ENCODE data around the gene ADRB1.
A peak's percentile ranks its signal among the peaks of the same experiment; 100 is the strongest.

The ADRB1 gene

DNA sequence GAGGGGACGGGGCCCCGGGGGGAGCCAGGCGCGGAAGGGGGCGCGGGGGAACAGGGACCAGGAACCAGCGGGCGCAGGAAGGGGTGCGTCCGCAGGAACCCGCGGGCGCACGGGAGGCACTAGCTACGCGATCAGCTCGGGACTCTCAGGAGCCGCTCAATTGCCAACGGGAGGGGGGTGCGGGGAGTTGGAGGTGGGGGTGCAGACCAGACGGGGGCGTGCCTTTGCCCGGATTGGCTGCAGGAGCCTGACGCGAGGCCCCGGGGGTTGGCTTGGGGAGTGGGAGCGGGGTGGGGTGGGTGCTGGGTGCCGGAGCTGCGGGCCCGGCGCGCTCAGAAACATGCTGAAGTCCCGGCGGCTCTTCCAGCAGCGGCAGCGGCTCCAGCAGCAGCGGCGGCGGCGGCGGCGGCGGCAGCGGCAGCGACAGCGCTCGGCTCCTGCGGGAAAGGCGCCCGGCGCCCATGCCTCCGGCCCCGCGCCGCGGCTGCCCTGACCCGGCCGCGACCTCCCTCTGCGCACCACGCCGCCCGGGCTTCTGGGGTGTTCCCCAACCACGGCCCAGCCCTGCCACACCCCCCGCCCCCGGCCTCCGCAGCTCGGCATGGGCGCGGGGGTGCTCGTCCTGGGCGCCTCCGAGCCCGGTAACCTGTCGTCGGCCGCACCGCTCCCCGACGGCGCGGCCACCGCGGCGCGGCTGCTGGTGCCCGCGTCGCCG lies at the start of gene ADRB1:
TSS of gene ADRB1 (plus strand) at position 335 of the 715 bp plus-strand sequence. CDS start at position 602, 267 bp downstream.
- peak; percentile 96 for DNase-seq

DNA sequence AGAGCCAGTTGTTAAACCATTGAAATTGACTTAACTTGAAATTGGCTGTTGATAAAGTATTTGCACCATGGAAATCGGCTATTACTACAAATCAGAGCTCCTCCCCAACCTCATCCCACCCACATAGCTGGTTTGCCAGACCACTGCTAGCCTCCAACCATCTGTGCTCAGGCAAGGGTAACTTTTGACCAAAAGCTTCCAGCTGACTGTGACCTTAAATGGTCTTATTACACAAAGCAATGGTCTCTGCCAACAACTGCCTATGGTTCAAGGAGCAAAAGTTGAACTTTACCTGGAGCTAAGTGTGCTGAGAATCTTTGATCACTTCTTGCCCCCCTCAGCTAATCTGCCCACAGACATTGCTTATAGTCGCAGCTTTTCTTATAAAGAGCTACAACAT lies 48.5 kb upstream of the ADRB1 start:
- DNase-seq, result no peak

DNA sequence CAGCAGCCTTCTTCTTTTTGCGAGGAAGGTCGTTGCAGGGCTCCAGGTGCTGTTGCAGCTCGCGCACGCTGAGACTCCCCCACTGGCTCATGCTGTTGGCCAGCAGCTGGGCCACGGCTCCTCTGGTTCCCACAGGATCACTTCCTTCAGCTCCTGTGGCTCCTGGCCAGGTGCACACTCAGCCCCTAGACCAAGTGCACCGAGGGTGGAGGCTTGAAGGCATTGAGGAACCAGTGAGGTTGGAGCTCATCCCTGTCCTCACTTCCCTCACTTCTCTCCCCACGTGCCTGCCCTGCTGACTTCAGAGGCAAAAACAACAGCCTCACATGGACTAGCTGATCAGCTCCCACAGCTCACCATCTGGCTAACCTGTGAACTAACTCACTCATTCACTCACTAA lies 46.2 kb upstream of the ADRB1 start:
- DNase-seq, result no peak

DNA sequence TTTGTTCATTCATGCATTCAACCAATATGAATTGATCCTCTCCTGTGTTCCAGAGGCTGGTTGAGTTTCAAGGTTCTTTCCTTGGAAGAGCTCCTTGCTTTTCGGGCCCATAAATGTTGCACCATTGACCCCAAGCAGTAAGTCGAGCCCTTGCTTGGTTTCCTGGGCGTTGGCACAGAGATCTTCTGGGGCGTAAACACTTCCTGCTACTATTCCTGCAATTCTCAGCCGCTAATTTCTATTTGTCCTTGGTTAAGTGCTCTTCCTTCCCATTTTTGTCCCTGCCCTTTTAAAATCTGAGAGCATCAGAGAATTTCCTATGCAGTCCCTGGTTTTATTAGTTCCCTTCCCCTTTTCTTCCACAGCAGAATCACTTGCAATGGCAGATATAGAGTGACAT lies 44.1 kb upstream of the ADRB1 start:
- no peak for DNase-seq

DNA sequence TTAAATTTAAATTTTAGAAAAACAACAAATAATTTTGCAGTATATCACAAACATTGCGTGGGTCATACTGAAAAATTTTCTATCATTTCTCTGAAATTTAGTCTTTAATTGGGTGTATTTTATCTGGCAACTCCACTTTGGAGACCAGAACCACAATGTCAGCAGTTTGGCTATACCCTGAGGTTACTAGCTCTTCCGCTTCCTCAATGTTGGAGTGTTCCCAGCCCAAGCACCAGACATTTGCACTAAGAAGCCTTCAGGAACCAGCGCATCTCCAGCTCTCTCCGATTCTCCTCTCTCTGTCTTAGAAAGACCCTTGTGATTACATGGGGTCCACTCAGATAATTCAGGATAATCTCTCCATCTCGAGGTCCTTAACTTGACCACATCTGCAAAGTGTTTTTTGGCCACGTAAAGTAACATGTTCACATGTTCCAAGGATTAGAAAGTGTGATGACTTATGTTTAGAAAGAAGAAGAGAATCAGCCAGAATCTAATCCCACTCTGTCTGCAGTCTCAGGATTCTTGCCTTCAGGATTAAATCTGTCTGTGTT lies 43.1 kb upstream of the ADRB1 start:
- no peak for DNase-seq

DNA sequence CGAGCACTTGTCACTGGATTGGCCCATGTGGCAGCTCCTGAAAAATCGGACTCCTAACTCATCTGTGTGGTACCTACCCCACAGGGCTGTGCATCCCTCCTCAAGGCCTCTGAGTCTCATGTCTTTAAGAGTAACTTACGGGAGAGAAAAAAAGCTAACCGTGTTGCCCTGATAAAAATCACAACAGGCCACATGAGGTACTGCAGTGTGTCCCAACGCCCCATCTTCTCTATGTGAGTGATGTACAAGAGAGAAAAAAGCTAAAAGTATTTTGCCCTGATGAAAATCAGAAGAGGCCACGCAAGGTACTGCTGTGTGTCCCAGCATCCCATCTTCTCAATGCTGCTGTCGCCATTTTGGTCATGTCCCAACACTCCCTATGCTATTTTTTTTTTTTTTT lies 41.2 kb upstream of the ADRB1 start:
- no peak for DNase-seq

DNA sequence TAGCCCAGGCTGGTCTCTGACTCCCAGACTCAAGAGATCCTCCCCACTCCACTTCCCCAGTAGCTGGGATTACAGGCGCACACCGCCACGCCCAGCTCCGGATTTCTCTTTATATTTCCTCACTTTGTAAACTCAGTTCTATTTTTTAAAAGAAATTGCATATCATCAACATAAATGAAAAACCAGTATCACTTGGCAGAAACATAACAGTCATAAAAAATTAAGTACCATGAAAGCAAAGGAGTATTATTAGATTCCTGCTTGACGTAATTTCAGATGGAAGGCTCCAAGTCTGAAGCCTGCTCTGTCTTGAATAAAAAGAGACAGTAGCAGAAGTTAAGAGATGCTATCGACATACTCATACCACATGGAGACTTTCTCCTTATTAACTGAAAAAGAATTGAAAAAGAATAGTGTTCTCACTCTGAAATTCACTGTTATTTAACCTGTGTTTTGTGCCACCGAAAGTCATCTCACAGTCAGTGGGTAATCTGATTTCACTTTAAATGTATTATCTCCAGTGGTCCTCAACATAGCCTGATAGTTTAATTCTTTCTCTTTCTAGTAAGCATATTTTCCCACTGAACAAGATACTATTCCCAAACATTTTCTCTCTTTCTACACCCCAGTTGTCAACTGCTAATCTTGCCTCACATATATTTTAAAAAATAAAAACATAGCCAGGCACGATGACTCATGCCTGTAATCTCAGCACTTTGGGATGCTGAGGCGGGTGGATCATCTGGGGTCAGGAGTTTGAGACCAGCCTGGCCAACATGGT lies 40.3 kb upstream of the ADRB1 start:
- no peak for DNase-seq

DNA sequence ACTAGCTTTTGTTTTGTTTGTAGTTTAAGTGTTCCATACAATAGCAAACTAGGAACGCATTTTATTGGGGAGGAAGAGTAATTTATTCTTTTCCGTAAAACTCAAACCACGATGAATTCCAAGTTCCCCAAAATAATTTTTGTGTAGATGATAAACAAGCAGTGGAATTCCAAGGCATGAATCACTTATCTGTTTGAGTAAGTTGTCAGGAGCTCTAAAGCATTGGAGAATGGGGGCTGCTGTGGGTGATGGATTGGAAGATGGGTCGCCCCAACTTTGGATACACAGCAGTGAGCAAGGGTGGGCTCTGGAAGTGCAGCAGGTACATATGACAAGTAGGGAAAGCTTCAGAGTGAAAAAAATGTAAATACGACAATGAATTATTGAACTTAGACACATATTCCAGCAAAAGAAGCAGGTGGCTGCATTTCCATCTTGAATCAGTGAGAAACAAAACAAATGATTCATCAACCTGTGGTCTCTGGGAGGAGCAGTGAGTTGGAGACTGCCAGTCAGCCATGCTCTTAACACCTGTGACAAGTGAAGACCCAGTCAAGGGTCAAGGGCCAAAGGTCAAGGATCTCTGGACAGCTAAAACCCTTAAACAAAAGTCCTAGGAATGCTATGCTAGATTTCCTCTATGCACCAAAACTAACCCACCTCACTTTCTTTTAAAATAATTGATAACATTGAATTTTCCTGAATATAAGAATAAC lies 34.2 kb upstream of the ADRB1 start:
- no peak for DNase-seq

DNA sequence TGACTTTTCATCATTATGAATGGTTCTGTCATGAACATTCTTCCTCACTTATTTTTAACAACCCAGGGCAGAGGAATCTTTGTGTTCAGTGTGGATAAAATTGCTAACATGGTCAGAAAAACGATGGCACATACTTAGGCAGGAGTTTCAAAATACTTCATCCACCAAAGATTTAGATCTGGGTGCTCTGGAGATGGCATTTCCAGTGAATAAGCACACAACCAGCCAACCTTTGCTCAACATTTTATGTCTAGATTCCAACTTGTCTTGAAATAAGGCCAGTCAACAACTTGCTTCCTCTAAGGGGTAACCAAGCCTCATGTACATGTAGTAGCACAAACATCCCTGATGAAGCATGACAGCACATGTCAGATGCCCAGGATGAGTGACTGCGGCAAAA lies 33.4 kb upstream of the ADRB1 start:
- no peak for DNase-seq

DNA sequence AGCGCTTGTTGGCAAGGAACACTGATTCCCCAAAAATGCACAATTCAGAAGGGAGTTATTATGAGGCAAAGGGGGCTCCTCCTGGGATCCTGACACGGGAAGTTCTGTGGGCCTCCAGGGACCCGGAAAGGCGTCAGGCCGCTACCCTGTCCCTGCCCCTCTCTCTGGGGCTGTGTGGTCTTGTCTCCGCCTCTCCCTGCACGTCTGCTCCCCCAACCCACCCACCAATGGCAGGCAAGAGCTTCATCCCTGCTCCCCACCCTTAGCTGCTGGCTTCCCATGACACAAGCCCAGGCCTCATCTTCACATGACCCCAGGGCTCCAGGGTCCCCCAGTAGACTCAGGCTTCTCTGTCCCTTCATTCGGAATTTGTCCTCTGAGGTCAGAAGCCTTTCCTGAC lies 31.0 kb upstream of the ADRB1 start:
- no peak for DNase-seq

DNA sequence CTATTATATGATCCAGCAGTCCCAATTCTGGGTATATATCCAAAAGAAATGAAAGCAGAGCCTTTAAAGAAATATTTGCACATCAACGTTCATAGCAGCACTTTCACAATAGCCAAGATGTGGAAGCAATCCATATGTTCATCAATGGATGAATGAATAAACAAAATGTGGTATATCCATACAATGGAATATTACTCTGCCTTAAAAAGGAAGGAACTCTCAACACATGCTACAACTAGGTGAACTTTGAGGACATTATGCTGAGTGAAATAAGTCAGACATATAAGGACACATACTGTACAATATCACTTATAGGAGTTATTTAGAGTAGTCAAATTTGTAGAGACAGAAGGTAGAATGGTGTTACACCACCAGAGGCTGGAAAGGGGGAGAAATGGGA lies 28.0 kb upstream of the ADRB1 start:
- no peak for DNase-seq

DNA sequence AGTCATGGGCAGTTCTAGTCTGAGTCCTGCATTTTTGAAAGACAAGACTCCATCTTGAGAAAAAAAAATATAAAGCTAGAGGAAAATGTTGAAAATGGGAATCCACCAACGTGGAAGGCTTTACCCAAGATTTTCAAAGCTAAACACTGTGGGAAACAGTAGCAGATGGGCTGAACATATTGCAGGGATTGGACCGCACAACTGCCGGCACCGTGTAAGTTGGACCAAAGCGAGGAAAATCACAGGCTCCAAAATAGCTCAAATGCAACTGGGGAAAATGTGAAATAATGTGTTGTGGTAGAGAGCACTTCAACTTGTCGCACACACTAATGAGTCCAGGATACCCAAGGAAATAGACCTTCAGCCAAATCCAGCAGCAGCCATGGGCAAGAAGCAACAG lies 26.4 kb upstream of the ADRB1 start:
- DNase-seq, result no peak

DNA sequence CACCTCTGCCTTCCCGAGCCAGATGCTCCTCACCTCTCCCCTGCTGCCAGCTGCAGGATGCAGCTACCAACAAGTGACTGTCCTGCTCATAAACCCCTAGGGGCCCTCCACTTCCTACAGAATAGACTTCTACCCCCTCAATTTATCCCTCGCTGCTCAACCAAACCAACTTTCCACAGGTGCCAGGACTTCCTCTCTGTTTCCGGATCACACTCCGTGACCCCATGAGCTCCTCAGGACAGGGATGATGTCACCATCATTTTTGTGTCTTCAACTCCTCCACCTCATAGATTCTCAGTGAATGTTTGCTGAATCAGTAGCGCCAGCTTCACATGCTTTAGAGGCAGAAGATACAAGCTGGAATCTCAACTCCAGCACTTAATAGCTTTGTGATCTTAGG lies 25.8 kb upstream of the ADRB1 start:
- no peak for DNase-seq

DNA sequence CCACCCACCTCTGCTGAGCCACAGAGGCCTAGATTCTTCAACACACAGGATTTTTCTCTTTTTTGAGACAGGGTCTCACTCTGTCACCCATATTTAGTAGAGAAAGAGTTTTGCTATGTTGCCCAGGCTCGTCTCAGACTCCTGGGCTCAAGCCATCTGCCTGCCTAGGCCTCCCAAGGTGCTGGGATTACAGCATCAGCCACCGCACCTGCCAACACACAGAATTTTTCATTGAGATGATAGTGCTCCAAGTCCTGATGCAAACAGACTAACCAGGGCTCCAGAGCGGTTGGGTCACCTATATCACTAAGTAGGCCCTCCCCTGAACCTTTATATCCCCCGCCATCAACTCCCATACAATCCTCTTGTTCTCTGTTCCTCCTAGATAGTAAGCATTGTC lies 24.4 kb upstream of the ADRB1 start:
- DNase-seq, result no peak

DNA sequence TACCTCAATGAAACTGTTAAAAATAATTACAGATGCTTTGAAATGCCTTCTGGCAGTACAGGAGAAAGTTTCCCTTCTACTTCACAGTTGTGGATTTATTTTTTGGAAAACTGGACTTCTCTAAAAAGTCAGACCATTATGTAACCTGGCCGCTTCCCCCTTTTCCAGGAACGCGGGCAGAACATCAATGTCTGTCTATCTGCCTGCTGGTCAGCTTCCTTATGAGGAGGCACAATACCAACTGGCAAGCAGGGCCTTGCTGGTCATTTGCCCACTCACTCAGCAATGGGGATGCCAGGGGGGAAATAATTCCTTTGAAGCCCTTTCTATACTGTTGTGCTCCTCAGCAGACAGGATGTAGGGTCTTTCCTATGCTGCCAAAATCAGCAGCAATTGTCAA lies 22.5 kb upstream of the ADRB1 start:
- no peak for DNase-seq

DNA sequence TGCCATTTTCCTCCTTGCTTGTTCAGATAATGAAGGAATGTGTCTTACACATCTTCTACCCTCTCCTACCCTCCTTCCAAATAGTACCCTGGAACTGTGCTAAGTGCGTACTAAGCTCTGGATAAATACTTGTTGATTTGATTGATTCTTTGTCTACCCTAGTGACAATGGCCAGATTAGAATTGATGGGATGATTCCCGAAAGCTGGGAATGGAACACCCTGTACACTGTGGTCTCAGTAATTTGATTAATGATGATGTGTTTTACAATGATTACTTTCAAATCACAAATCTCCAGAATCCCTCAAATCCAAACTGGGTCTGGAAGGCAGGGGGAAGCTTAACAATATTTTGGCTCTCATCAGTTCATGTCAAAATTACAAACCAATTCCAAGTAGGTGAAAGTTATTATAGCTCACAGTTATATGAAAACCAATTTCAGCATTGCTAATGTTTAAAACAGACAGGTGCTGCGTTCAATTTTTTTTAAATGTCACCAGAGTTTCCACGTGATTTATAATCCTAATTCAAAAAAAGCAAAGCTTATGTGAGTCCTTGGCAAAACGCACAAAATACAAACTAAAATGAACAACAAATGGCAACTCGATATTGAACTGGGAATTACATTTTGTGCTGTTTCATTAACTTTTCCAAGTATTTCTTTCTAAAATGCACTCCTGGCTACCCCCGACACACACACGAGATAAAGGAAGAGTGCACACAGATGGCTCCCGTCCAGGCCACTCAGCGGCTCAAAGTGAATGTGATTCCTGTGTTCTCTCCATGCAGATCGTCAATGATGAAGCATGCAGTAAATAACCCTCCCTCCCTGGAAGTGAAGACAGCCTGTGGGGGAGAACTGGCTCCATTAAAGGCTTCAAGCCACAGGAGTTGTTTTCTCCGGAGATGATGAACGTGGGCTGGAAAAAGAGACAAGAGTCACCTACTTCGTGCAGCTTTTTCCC lies 21.7 kb upstream of the ADRB1 start:
- no peak for DNase-seq

DNA sequence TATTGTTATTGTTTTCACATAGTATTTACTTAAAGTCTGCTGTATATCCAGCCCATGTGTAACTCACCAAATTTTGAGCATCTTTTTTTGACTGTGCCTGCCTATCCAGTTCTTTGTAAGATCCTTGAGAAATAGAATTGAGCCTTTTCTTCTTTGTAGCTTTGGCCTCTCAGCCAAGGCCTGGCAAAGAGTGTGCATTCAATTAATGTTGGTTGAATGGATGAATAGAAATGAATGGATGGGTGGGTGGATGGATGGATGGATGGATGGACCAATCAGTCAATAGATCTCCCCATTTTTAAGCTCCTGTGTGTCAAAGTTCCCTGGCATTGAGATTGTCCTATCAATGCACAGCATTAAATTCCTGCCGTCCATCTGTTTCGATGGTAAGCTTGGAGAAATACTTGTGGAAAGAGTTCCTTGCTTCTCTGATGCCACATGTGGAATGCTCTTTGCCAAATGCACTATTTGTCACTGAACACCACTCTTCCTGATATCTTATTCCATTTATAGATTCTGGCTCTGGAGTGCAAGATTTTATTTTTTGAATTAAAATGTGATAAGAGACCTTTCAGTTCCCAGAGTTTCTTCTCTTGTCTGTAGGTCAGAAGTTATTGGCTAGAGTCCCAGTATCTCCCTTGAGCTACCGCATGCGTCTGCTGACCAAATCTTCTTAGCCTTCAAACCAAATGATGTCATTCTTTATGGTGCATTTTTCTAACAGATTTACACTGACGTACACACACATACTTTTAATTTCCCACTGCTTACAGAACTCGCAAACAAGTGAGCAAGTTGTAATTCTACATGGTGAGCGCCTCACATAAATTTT lies 20.7 kb upstream of the ADRB1 start:
- DNase-seq, result no peak

DNA sequence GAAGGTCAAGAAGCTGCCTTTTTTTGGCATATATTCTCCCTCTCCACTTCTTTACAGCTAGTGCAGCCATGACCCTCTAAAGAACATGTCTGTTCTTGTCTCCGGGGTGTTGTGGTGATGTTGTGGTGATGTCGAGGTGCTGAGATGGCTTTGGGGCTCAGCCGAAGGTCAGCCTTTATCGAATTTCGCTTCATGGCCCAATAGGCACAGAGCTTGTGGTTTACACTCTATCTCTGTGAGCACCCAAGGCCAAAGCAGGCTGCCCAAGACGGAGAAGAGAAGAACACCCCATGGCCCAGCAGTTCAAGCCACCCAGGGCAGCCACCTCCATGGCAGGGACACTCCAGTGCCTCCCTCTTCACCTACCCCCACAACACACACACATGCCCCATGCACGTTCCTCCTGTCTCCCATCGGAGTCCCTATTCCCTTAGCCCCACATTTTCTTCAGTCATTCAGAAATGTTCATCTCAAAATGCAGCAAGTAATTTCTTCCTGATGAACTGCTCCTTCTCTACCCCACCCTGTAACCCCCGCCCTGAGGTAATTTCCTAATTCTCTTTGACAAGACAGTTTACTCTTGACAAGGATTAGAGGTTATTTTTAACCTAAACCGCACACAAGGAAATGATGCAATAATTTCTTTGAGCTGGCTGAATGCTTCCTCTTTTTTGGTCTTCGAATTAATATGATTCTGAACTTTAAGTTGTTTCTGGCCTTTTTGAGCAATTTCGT lies 18.6 kb upstream of the ADRB1 start:
- DNase-seq, result peak; percentile 76

DNA sequence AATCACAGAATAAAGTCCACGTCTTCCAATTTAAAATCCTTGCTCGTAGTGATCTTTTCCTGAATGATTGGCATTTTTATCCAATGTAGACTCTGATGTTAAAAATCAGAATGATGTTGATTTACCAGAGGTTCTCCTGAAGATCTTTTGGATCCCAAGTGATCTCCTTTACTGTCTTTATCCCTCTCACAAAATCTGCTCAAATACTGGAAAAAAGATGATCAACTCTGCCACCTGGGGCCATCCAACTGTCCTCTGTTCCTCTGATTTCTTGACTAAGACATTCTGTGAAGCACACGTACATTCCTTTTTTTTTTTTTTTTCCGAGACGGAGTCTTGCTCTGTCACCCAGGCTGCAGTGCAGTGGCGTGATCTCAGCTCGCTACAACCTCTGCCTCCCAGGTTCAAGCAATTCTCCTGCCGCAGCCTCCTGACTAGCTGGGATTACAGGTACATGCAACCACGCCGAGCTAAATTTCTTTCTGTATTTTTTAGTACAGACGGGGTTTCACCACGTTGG lies 18.0 kb upstream of the ADRB1 start:
- DNase-seq, result no peak
